ENCODE measurements around the gene C5orf52.

Gene C5orf52

DNA sequence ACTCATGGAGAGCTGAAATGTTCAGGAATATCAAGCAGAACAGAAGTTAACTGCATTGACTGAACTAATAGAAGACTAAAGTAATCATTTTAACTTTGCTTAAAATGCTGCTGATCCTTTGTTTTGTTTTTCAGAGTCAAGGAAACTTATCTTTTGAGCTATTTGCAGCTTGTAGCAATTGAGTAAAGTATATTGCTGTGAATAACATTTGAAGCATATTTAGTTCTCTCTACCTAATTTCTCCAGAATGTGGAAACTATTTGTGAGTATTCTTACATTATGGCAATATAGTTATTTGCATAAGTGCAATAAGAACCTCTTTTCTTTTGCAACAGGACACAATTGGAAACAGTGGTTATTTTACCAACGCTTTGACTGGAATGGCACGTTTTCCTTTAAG is 13.8 kb upstream of the C5orf52 start:
- H3K27ac ChIP-seq, result no peak overlapping the region
- H3K4me3 ChIP-seq (ENCODE audit: low read depth, low read length), result no peak overlapping the region
- no peak for DNase-seq
- TF ChIP-seq, protein P1, sequence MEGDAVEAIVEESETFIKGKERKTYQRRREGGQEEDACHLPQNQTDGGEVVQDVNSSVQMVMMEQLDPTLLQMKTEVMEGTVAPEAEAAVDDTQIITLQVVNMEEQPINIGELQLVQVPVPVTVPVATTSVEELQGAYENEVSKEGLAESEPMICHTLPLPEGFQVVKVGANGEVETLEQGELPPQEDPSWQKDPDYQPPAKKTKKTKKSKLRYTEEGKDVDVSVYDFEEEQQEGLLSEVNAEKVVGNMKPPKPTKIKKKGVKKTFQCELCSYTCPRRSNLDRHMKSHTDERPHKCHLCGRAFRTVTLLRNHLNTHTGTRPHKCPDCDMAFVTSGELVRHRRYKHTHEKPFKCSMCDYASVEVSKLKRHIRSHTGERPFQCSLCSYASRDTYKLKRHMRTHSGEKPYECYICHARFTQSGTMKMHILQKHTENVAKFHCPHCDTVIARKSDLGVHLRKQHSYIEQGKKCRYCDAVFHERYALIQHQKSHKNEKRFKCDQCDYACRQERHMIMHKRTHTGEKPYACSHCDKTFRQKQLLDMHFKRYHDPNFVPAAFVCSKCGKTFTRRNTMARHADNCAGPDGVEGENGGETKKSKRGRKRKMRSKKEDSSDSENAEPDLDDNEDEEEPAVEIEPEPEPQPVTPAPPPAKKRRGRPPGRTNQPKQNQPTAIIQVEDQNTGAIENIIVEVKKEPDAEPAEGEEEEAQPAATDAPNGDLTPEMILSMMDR (IDR thresholded peaks at IDR 0.05; ENCODE audit: low read depth, low read length, missing control alignments), result no peak
- in situ Hi-C loops (cut with HindIII; ENCODE audit: low pct_ligation_motif_present, low sequenced_read_pairs), result no loop called here
- no peaks in the 10 kb centered on the region for H3K27me3 ChIP-seq (replicated peaks)
- no peaks in the 10 kb centered on the region for H3K36me3 ChIP-seq (replicated peaks)

- no peak overlapping the region for H3K4me3 ChIP-seq (ENCODE audit: low read depth, low read length)
- in situ Hi-C loops (cut with HindIII; ENCODE audit: low pct_ligation_motif_present, low sequenced_read_pairs), result no loop called here
- H3K36me3 ChIP-seq (replicated peaks), result no peaks in the 10 kb centered on the region
Observed at GRCh38 chr5:157658893-157659292, 12.4 kb upstream of the C5orf52 start.

GRCh38 chr5:157659868-157660660 is 11.3 kb upstream of the C5orf52 start:
- H3K4me3 ChIP-seq (ENCODE audit: low read depth, low read length), result no peak overlapping the region
- TF ChIP-seq, protein P1 (IDR thresholded peaks at IDR 0.05; ENCODE audit: low read depth, low read length, missing control alignments), result no peak
- in situ Hi-C loops (cut with HindIII; ENCODE audit: low pct_ligation_motif_present, low sequenced_read_pairs), result no loop called here
- H3K27me3 ChIP-seq (replicated peaks), result no peaks in the 10 kb centered on the region
- no peak for DNase-seq
- no peak overlapping the region for H3K27ac ChIP-seq
- no peaks in the 10 kb centered on the region for H3K36me3 ChIP-seq (replicated peaks)

More at GRCh38 chr5:157658893-157659292, 12.4 kb upstream of the C5orf52 start:
- TF ChIP-seq, protein P1 (IDR thresholded peaks at IDR 0.05; ENCODE audit: low read depth, low read length, missing control alignments), result no peak
- H3K27ac ChIP-seq, result no peak overlapping the region
- H3K27me3 ChIP-seq (replicated peaks), result no peaks in the 10 kb centered on the region
- DNase-seq, result no peak

GRCh38 chr5:157665467-157666070 is 5.8 kb upstream of the C5orf52 start:
- Histone ChIP-seq H3K27me3 (replicated peaks) (no peaks in the 10 kb centered on the region), H3K36me3 (replicated peaks) (no peaks in the 10 kb centered on the region), H3K27ac (no peak overlapping the region), H3K4me3 (ENCODE audit: low read depth, low read length) (no peak overlapping the region)
- TF ChIP-seq, protein P1 (IDR thresholded peaks at IDR 0.05; ENCODE audit: low read depth, low read length, missing control alignments), result no peak
- peak; percentile 79 for DNase-seq
- in situ Hi-C loops (cut with HindIII; ENCODE audit: low pct_ligation_motif_present, low sequenced_read_pairs), result no loop called here

- Histone ChIP-seq H3K4me3 (ENCODE audit: low read depth, low read length) (no peak overlapping the region), H3K27ac (no peak overlapping the region), H3K36me3 (replicated peaks) (no peaks in the 10 kb centered on the region), H3K27me3 (replicated peaks) (no peaks in the 10 kb centered on the region)
- in situ Hi-C loops (cut with HindIII; ENCODE audit: low pct_ligation_motif_present, low sequenced_read_pairs), result no loop called here
- TF ChIP-seq, protein P1 (IDR thresholded peaks at IDR 0.05; ENCODE audit: low read depth, low read length, missing control alignments), result no peak
- no peak for DNase-seq
Observed at GRCh38 chr5:157668356-157668755, 3.0 kb upstream of the C5orf52 start.
